Mucosa of stomach (tissue), 1 donor: ENCODE results near the gene CNTN4.

ENCODE experiments used
- H3K27me3 ChIP-seq: one replicate; pipeline ENCODE4 v1.7.0; 2013; ENCODE audit warnings: mild to moderate bottlenecking, low read length; ENCODE audit not compliant: control insufficient read depth, insufficient read depth
- H3K36me3 ChIP-seq: one replicate; pipeline ENCODE4 v1.7.0; 2013; ENCODE audit warnings: low read length; ENCODE audit not compliant: control insufficient read depth, insufficient read depth
- H3K4me1 ChIP-seq: one replicate; pipeline ENCODE4 v1.7.0; 2013; ENCODE audit warnings: mild to moderate bottlenecking, low read length; ENCODE audit not compliant: control insufficient read depth, insufficient read depth
- H3K4me3 ChIP-seq: one replicate; pipeline ENCODE4 v1.7.0; 2013; ENCODE audit warnings: low read length
- H3K9ac ChIP-seq: one replicate; pipeline ENCODE4 v1.7.0; 2013; ENCODE audit warnings: mild to moderate bottlenecking, low read length, moderate library complexity
- H3K9me3 ChIP-seq: one replicate; pipeline ENCODE4 v1.7.0; 2013; ENCODE audit warnings: mild to moderate bottlenecking, low read length, moderate library complexity; ENCODE audit not compliant: control insufficient read depth
- donor health status: Pancreatic carcinoma.

Gene CNTN4

DNA sequence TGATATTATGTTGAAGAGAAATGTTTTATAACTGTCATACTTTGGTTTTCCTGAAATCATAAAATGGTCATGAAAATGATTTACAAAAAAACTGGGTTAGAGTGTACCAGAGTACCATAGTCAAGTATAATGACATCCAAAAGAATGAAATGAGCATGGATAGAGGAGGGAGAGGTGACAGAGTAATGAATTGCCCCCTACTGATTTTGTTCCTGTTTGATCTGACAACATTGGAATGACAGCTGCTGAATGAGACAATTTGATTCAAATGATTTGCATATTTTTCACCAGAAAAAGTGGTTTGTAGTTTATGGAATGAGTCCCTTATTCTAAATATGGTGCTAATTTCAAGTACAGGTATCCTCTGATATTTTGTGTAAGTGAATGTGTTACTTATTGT is 271.7 kb downstream of the CNTN4 start:
- Histone ChIP-seq H3K9ac (no peak overlapping the region), H3K9me3 (no peaks in the 10 kb centered on the region), H3K27me3 (no peaks in the 10 kb centered on the region), H3K4me3 (no peak overlapping the region), H3K36me3 (no peaks in the 10 kb centered on the region), H3K4me1 (no peaks in the 10 kb centered on the region)

DNA sequence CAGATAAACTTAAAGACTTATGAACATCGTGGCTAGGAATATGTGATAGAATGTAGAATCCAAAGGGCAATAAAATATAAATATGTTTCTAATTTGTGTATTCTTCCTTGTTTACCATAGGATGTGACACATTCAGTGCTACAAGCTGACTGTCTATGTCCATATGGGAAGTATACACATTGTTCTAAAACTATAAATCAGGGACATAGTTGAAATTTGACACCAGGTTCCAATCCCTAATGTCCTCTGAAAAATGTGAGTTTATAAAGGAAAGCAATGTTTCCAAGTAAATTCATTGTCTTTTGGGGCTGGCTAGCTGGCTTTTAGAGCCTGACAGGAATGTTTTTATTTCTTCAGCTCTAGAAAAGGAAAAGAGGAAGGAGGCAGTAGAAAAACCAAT is 273.6 kb downstream of the CNTN4 start:
- H3K4me1 ChIP-seq: no peaks in the 10 kb centered on the region
- no peaks in the 10 kb centered on the region for H3K36me3 ChIP-seq
- H3K9ac ChIP-seq: no peak overlapping the region
- no peak overlapping the region for H3K4me3 ChIP-seq
- H3K9me3 ChIP-seq: no peaks in the 10 kb centered on the region
- H3K27me3 ChIP-seq: no peaks in the 10 kb centered on the region

DNA sequence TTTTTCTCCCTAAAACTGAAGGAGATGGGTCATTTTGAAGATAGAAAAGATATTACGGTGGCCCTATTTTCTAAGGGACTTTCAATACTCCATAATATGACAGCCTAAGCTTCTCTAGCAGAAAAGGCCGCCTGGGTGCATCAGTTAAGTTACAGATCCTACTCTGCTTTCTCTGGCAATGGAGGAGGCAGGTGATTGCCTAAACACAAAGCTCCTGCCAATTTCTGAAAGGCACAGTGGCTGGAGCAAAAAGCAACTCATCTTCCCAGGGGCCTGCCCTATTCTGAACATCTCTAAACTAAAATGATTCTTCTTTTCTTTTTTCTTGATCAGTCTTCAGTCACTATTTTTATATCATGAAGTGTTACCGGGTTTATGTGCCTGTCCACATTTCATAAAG is 276.7 kb downstream of the CNTN4 start:
- no peak overlapping the region for H3K9ac ChIP-seq
- no peak overlapping the region for H3K4me3 ChIP-seq
- H3K9me3 ChIP-seq: no peaks in the 10 kb centered on the region
- no peaks in the 10 kb centered on the region for H3K27me3 ChIP-seq
- no peaks in the 10 kb centered on the region for H3K4me1 ChIP-seq
- no peaks in the 10 kb centered on the region for H3K36me3 ChIP-seq

- H3K9ac ChIP-seq: no peak overlapping the region
- no peaks in the 10 kb centered on the region for H3K4me1 ChIP-seq
- no peaks in the 10 kb centered on the region for H3K27me3 ChIP-seq
- no peak overlapping the region for H3K4me3 ChIP-seq
- H3K9me3 ChIP-seq: no peaks in the 10 kb centered on the region
- no peaks in the 10 kb centered on the region for H3K36me3 ChIP-seq
Measured at GRCh38 chr3:2377281-2377680, 278.6 kb downstream of the CNTN4 start.

DNA sequence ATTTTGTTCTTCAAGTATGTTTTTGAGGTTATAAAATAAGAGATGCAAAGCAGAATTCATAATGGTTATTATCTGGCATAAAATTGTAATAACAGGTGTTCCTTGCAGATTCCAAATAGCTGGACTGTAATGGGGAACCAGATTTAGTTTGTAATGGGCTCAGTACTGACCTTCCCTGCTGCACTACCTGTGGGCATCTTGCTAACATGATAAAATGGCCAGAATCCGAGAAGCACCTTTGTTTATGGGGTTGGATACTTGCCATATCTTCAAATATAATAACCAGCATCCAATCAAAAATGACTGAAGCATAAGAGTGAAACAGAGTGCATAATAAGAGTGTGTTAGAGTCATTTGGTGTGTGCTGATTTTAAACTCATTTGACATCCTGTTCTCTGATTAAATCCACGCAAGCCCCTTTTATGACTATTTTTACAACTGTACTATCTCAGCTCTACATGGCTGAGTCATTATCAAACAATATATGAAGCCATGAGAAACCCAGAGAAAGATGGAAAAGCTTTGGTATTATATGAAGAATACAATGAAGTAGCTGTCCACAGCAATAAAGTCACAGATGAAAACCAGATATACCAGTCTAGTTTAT is 292.4 kb downstream of the CNTN4 start:
- Histone ChIP-seq H3K27me3 (no peaks in the 10 kb centered on the region), H3K9me3 (no peaks in the 10 kb centered on the region), H3K9ac (no peak overlapping the region), H3K4me3 (no peak overlapping the region), H3K4me1 (no peaks in the 10 kb centered on the region), H3K36me3 (no peaks in the 10 kb centered on the region)

- H3K9me3 ChIP-seq: no peaks in the 10 kb centered on the region
- H3K27me3 ChIP-seq: no peaks in the 10 kb centered on the region
- no peaks in the 10 kb centered on the region for H3K4me1 ChIP-seq
- H3K4me3 ChIP-seq: no peak overlapping the region
- no peak overlapping the region for H3K9ac ChIP-seq
- no peaks in the 10 kb centered on the region for H3K36me3 ChIP-seq
Measured at GRCh38 chr3:2391896-2392295, 293.2 kb downstream of the CNTN4 start.

GRCh38 chr3:2392981-2393380 is 294.3 kb downstream of the CNTN4 start:
- H3K9ac ChIP-seq: no peak overlapping the region
- no peaks in the 10 kb centered on the region for H3K27me3 ChIP-seq
- no peaks in the 10 kb centered on the region for H3K36me3 ChIP-seq
- H3K4me3 ChIP-seq: no peak overlapping the region
- H3K4me1 ChIP-seq: no peaks in the 10 kb centered on the region
- H3K9me3 ChIP-seq: no peaks in the 10 kb centered on the region

GRCh38 chr3:2415083-2415482 is 316.4 kb downstream of the CNTN4 start:
- Histone ChIP-seq H3K4me3 (no peak overlapping the region), H3K9me3 (no peaks in the 10 kb centered on the region), H3K36me3 (no peaks in the 10 kb centered on the region), H3K27me3 (no peaks in the 10 kb centered on the region), H3K9ac (no peak overlapping the region), H3K4me1 (no peaks in the 10 kb centered on the region)

GRCh38 chr3:2420919-2421318 is 322.3 kb downstream of the CNTN4 start:
- Histone ChIP-seq H3K9me3 (no peaks in the 10 kb centered on the region), H3K36me3 (no peaks in the 10 kb centered on the region), H3K4me1 (no peaks in the 10 kb centered on the region), H3K27me3 (no peaks in the 10 kb centered on the region), H3K9ac (no peak overlapping the region), H3K4me3 (no peak overlapping the region)

DNA sequence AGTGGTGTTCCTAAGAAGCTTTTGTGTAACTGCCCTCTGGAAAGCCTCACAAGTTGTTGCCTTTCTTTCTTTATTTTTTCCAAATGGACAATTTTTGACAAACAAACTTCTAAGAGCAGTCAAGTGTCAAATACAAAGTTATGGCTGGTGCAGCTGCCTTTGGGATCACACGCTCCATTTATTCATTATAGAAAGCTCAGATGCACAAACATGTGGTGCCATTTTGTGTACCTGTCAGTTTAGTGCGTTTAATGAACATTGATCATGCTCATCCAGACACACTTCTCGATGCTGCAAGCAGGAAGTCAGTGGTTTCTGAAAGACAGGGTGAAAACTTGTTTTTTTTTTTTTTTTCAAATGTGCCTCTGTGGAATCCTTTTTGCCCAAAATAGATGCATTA is 324.5 kb downstream of the CNTN4 start:
- H3K36me3 ChIP-seq: no peaks in the 10 kb centered on the region
- no peak overlapping the region for H3K9ac ChIP-seq
- H3K9me3 ChIP-seq: no peaks in the 10 kb centered on the region
- H3K27me3 ChIP-seq: no peaks in the 10 kb centered on the region
- H3K4me3 ChIP-seq: no peak overlapping the region
- H3K4me1 ChIP-seq: no peaks in the 10 kb centered on the region

- H3K4me1 ChIP-seq: no peaks in the 10 kb centered on the region
- no peaks in the 10 kb centered on the region for H3K27me3 ChIP-seq
- H3K9me3 ChIP-seq: no peaks in the 10 kb centered on the region
- H3K4me3 ChIP-seq: no peak overlapping the region
- no peak overlapping the region for H3K9ac ChIP-seq
- no peaks in the 10 kb centered on the region for H3K36me3 ChIP-seq
Measured at GRCh38 chr3:2441558-2441957, 342.9 kb downstream of the CNTN4 start.

DNA sequence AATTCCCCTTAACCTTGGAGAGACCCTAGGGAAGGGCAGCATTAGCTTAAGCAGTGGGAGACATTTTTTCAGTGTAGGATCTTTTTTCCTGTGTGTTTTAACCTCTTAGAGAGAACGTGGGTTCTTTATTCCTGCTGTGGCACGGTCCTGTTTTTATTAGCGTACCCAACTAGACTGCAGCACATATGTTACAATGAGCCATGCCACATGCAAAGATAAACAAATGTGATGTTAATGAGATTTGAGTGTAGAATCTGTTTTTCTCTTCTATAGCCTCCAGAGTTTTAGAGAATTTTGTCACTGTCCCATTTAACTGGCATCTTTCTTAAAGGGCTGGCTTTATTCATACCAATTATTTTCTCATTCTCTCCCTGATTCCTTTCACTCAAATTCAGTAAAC is 347.5 kb downstream of the CNTN4 start:
- Histone ChIP-seq H3K27me3 (no peaks in the 10 kb centered on the region), H3K9ac (no peak overlapping the region), H3K36me3 (no peaks in the 10 kb centered on the region), H3K4me1 (no peaks in the 10 kb centered on the region), H3K9me3 (no peaks in the 10 kb centered on the region), H3K4me3 (no peak overlapping the region)

- Histone ChIP-seq H3K9me3 (no peaks in the 10 kb centered on the region), H3K4me3 (no peak overlapping the region), H3K36me3 (no peaks in the 10 kb centered on the region), H3K4me1 (no peaks in the 10 kb centered on the region), H3K27me3 (no peaks in the 10 kb centered on the region), H3K9ac (no peak overlapping the region)
Measured at GRCh38 chr3:2452249-2452648, 353.6 kb downstream of the CNTN4 start.
